ENCODE measurements around the gene PPP1R15A.
"Not testable (repeated sequence)": the region's sequence is repeated elsewhere in the genome, so short reads cannot be mapped to it uniquely, and the experiment has no call there.

DNA sequence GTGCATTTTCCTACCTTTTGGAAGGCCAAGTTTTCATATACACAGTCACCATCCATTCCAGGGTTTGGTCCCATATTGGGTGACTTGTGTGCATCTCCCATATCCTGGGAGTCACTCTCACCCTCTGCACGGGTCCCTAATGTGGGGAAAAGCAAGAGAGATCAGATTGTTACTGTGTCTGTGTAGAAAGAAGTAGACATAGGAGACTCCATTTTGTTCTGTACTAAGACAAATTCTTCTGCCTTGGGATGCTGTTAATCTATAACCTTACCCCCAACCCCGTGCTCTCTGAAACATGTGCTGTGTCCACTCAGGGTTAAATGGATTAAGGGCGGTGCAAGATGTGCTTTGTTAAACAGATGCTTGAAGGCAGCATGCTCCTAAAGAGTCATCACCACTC lies 17.3 kb downstream of the PPP1R15A start:
- TF ChIP-seq EZH2 (IDR thresholded peaks at IDR 0.05; ENCODE audit: borderline replicate concordance, low read depth, low read length, severe bottlenecking) = not testable (repeated sequence)
- TF ChIP-seq, protein P1, sequence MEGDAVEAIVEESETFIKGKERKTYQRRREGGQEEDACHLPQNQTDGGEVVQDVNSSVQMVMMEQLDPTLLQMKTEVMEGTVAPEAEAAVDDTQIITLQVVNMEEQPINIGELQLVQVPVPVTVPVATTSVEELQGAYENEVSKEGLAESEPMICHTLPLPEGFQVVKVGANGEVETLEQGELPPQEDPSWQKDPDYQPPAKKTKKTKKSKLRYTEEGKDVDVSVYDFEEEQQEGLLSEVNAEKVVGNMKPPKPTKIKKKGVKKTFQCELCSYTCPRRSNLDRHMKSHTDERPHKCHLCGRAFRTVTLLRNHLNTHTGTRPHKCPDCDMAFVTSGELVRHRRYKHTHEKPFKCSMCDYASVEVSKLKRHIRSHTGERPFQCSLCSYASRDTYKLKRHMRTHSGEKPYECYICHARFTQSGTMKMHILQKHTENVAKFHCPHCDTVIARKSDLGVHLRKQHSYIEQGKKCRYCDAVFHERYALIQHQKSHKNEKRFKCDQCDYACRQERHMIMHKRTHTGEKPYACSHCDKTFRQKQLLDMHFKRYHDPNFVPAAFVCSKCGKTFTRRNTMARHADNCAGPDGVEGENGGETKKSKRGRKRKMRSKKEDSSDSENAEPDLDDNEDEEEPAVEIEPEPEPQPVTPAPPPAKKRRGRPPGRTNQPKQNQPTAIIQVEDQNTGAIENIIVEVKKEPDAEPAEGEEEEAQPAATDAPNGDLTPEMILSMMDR (IDR thresholded peaks at IDR 0.05; ENCODE audit: borderline replicate concordance, extremely low read depth, low read length, poor library complexity, severe bottlenecking) = not testable (repeated sequence)

Data from DND-41 (cell line).